Measurements from ENCODE around the gene CTU2. TPM values are rescaled to one million over a fixed set of nuclear protein-coding genes. Genes with fewer than 3 reads are reported as not detected.

Gene CTU2
- total RNA-seq, 4 donors from 2014 or later: 0.88 to 20.3 (median 14.6) TPM

- Histone ChIP-seq H3K27ac (peak overlapping the region; percentile 80 to 96), H3K27me3 (no peaks in the 10 kb centered on the region), H3K9me3 (no peaks in the 10 kb centered on the region), H3K4me1 (peaks cover 0 to 6% of the 10 kb centered on the region in 2 donors), H3K36me3 (no peaks in the 10 kb centered on the region), H3K4me3 (no peak overlapping the region)
- no peak for DNase-seq
- intact Hi-C loops (cut with DNase I; ENCODE audit: low total_unique reads): no loop called here
- no peak for TF ChIP-seq POLR2A (IDR thresholded peaks at IDR 0.05)
- TF ChIP-seq, protein P1, sequence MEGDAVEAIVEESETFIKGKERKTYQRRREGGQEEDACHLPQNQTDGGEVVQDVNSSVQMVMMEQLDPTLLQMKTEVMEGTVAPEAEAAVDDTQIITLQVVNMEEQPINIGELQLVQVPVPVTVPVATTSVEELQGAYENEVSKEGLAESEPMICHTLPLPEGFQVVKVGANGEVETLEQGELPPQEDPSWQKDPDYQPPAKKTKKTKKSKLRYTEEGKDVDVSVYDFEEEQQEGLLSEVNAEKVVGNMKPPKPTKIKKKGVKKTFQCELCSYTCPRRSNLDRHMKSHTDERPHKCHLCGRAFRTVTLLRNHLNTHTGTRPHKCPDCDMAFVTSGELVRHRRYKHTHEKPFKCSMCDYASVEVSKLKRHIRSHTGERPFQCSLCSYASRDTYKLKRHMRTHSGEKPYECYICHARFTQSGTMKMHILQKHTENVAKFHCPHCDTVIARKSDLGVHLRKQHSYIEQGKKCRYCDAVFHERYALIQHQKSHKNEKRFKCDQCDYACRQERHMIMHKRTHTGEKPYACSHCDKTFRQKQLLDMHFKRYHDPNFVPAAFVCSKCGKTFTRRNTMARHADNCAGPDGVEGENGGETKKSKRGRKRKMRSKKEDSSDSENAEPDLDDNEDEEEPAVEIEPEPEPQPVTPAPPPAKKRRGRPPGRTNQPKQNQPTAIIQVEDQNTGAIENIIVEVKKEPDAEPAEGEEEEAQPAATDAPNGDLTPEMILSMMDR (IDR thresholded peaks at IDR 0.05): no peak
Observed at GRCh38 chr16:88758227-88758943, 52.1 kb downstream of the CTU2 start.

DNA sequence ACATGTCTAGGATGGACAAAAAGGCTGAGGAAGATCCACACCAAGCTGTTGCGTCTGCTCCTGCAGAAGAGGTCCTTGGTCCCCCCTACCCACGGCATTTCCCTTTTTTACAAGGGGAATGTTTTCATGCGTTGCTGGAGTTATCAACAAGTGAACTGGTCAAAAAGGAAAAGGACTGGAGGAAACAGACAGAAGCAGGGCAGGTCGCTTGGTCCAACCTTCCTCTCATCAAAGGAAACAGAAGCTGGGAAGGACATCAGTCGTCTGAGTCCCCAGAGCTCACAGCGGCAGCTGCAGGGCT, 52.6 kb downstream of the CTU2 start:
- Histone ChIP-seq H3K27me3 (no peaks in the 10 kb centered on the region), H3K9me3 (no peaks in the 10 kb centered on the region), H3K36me3 (no peaks in the 10 kb centered on the region), H3K27ac (peak overlapping the region; percentile 80 to 96), H3K4me1 (peaks cover 0 to 6% of the 10 kb centered on the region in 2 donors), H3K4me3 (peak overlapping the region in 1 of 2 donors; percentile 27)
- intact Hi-C loops (cut with DNase I; ENCODE audit: low total_unique reads): no loop called here
- TF ChIP-seq, protein P1 (IDR thresholded peaks at IDR 0.05): no peak
- no peak for TF ChIP-seq POLR2A (IDR thresholded peaks at IDR 0.05)
- no peak for DNase-seq

- Histone ChIP-seq H3K9me3 (no peaks in the 10 kb centered on the region), H3K27me3 (no peaks in the 10 kb centered on the region), H3K4me1 (peaks cover 0 to 6% of the 10 kb centered on the region in 2 donors), H3K4me3 (peak overlapping the region; percentile 7 to 27), H3K36me3 (no peaks in the 10 kb centered on the region), H3K27ac (peak overlapping the region; percentile 80 to 96)
- DNase-seq: peak; percentile 65 to 84
- intact Hi-C loops (cut with DNase I; ENCODE audit: low total_unique reads): no loop called here
- peak; percentile 60 to 73 for TF ChIP-seq POLR2A (IDR thresholded peaks at IDR 0.05)
- TF ChIP-seq, protein P1 (IDR thresholded peaks at IDR 0.05): peak in 1 of 4 experiments; percentile 11
Observed at GRCh38 chr16:88759245-88759975, 53.1 kb downstream of the CTU2 start.

- Histone ChIP-seq H3K4me1 (peaks cover 0 to 6% of the 10 kb centered on the region in 2 donors), H3K4me3 (peak overlapping the region; percentile 7 to 27), H3K27ac (peak overlapping the region; percentile 80 to 96), H3K9me3 (no peaks in the 10 kb centered on the region), H3K36me3 (no peaks in the 10 kb centered on the region), H3K27me3 (no peaks in the 10 kb centered on the region)
- no peak for DNase-seq
- TF ChIP-seq, protein P1 (IDR thresholded peaks at IDR 0.05): no peak
- no peak for TF ChIP-seq POLR2A (IDR thresholded peaks at IDR 0.05)
- intact Hi-C loops (cut with DNase I; ENCODE audit: low total_unique reads): no loop called here
Observed at GRCh38 chr16:88759976-88760350, 53.7 kb downstream of the CTU2 start.
